GM18861 (cell line): Measurements from ENCODE around the gene PAPPA2.
A peak's percentile ranks its signal among the peaks of the same experiment; 100 is the strongest.

Source experiments
- ATAC-seq: cut with Tn5 transposase; IDR thresholded peaks from one replicate; pipeline ENCODE4 v1.9.1; 2021; ENCODE audit not compliant: unreplicated experiment

PAPPA2 gene

GRCh38 chr1:176691251-176692228 is 228.6 kb downstream of the PAPPA2 start:
- peak; percentile 98 for ATAC-seq

DNA sequence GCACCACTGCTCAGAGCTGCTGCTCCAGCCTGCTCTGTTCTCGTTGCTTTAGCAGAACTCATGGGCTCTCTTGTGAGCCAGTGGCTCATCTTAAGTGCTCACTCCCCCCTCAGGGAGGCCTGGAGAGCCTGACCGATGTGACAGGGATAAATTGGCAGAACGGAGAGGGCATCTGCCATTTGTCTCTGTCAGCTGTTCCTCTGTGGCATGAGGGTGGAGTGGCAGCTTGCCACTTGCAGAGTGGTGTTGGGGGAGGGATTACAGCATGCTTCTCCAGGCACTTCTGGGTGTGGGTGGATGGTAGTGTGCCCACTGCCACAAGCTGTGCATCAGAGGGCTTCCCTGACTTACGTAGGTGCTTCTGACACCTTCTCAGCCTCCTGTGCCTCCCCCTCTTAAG is 229.5 kb downstream of the PAPPA2 start:
- no peak for ATAC-seq

DNA sequence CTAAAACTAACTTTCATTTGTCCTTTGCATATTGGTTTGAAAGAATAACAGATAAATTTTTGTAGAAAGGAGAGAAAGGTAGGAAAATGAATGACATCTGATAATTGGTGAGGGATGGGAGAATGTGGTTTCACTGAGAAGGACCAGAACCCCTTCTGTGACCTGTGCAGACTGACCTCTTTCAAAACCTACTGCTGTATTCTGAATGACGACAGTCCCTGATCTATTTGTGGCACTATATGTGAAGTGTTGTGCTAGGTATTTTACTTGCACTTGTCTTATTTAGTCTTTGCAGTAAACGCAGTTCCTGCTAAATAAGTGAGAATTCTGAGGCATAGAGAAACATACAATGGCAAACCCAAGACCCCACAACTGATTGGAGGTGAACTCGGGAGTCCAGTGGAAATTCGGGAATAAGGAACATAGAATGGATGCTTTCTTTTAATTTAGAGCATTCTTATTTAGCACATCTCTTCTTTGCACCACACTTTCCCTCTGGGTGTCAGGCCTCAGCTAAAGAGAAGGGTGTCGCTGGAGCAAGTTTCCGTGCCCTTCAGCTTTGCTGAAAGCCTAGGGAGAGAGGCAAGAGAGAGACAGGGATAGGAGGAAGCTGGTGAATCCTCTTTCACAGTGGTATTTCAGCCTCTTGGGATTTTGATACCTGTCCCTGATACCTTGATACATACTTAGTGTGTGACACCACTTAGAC is 230.2 kb downstream of the PAPPA2 start:
- ATAC-seq: no peak

DNA sequence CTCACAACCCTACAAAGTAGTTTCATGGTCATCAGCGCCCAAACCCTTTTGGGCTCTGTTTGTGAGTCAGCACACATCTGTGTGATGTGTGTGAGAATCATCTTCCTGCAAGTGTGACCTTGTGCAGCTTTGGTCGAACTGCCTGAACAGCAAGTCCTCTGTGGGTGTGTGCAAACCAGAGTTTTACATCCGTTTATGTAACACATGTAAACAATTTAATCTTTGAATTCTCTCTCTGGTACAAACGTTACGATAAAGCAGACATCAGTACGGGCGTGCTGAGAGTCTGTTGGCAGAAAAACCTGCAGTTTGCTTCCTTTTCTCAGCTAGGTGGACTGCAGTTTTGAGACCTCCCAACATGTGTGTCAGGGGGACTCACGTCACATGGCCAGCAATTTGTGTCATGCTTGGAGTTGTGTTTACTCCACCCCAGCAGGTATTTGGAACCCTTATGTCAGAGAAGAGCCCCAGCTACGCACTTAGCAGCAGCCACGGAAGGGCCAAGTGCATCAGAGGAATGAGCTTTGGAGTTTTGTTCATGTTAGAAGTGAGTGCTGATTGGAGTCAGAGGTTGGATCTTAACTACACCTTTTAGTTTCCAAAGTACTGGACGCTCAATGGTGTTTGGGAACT is 230.8 kb downstream of the PAPPA2 start:
- ATAC-seq: no peak

DNA sequence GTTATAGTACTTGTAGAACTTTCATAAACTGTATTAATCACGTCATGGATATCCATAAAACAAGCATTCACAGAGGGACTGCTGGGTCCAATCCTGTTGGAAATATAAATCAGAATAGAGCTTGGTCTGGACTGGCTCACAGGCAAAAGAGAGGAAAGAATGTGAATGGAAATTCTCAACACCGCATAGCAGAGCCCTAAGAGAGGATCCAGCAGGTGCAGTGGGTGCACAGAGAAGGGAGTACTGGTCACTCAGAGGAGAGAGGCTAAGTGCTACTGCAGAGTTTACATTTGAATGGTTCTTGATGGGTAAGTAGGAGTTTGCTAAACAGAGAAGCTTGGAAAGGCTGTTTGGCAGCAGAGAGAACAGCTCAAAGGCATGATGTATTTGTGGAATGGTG is 231.7 kb downstream of the PAPPA2 start:
- no peak for ATAC-seq

DNA sequence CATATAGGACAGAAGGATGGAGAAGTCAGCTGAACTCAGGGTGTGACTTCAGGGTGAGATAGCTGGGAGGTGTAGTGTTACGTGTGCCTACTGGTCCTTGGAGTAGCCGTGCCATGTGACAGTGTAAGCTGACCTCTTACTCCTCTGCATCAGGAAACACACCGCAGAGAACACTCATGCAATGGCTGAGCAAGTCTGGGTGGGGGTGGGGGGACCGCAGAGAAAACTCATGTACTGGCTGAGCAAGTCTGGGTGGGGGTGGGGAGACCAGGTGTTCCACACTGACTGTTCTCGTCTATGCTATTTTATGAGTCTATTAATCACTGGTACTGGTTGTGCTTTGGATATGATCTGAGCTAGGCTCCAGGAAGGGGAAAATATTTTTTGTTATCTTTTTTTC is 233.1 kb downstream of the PAPPA2 start:
- no peak for ATAC-seq

- no peak for ATAC-seq
Measured at GRCh38 chr1:176696689-176697088, 233.7 kb downstream of the PAPPA2 start.

GRCh38 chr1:176699821-176700220 is 236.8 kb downstream of the PAPPA2 start:
- no peak for ATAC-seq

DNA sequence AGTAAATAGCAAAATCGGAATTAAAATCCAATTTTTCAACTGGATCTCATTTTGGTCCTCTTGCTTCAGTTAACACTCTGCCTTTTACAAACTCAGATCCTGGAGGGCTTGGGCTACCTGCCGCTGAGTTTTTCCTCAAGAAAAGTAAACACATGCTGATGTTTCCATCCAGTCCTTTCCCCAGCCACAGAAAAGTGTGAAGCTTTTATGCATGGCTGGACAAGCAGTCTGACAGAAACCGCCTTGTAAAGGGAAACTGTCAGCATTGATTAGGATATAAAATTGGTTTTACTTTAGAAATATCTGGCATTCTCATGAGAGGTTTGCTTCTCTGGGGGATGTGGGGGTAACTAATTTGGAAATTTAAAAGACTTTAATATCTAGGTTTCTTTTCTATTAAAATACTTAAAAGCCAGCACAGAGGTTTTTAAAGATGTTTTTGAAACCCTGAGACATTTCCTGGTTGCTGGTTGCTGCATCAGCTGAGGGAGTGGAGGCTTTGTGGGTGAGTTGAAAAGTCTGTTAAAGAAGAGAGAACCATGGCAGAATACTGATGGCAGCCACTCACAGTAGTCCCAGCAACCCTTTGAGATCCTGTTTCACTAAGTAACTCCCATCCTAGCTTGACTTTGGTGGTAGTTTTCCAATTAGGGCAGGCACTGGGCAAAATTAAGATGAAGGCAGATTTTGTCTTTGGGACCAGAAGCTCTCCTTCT is 238.3 kb downstream of the PAPPA2 start:
- no peak for ATAC-seq

DNA sequence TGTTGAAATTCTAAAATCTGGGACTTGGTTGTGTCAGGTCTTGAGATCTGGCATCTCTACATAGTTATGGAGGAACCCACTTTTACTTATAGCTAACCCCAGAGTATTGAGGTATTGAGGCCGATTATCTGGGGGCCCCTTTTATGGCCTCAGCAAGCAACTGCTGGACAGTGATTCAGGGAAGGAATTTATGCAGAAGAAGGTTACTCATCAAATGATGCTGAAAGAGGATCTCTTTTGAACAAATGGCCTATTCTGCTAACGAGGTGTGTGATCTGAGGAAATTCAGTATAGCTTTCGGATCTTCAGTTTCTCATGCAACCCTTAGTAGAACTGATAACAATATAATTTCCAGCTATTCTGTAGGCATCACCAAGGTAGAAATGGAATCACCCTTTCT is 239.9 kb downstream of the PAPPA2 start:
- ATAC-seq: no peak

- no peak for ATAC-seq
Measured at GRCh38 chr1:176705585-176705984, 242.6 kb downstream of the PAPPA2 start.

DNA sequence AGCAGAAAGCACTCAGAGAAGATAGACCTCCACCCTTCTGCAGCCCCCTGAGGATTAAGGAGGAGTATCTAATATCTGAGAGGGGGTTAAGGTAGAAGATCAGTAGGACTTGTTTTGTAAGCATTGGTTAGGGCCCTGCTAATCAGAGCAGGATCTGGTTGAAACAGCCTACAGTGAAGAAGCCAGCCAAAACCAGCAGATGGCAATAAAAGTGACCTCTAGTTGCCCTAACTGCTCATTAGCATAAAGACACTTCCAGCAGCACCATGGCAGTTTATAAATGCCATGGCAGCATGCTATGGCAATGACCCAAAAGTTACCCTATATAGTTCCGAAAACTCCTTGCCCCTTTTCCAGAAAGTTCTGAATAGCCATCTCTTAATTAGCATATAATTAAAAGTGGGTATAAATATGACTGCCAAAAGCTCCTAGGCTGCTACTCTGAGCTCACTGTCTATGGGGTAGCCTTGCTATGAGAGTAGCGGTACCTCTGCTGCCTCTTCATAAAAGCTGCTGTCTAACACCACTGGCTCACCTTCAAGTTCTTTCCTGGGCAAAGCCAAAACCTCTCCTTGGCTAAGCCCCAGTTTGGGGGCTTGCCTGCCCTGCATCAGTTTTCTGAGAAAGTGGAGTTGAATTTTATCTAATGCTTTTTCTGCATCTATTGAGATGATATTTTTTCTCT is 254.2 kb downstream of the PAPPA2 start:
- ATAC-seq: no peak

GRCh38 chr1:176719447-176719846 is 256.5 kb downstream of the PAPPA2 start:
- no peak for ATAC-seq

DNA sequence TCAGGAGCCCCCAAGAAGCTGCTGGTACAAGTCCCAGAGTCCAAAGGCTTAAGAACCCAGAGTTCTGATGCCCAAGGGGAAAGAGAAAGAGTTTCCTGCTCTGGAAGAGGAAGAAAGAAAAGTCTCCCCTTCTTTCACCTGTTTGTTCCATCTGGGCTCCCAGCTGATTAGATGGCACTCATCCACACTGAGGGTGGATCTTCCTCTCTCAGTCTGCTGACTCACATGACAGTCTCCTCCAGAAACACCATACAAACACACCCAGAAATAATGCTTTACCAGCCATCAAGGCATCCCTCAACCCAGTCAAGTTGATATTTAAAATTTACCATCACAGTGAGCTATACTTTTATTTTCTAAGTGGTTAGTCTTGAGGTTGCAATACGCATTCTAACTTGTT is 257.9 kb downstream of the PAPPA2 start:
- no peak for ATAC-seq

DNA sequence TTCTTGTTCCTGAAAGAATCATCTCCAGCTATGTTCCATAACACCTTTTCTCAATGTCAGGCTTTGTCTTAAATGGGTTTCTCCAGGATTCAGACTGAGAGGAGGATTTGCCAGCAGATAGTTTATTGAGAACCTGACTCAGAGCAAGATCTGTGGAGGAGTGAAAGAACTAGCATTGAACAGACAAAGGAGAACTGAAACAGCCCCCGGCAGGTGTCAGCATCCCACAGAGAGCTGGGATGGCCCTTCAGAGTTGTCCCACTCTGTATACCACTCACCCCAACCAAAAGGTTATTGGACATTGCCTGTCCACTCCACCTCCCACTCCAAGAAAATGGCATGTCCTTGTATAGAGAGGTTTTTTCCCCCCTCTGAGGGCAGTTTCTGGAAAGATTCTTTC is 270.7 kb downstream of the PAPPA2 start:
- ATAC-seq: no peak

DNA sequence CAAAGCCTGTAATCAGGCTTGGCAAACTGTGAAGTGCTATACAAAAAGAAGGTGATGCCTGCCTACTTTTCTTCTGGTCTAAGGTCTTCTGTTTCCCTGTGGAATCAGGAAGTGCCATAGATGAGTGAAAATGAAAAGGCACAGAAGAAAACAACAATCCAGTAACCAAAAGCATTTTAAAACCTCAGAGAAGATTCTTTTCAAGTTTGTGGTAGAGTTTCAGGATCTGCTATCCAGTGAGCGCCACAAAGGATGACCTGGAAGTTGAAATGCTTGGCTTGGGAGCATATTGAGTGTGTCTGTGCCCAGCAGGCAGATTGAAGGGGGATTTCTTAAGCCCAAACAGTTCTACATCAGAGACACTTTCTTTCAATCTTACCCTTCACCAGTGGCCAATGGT is 272.2 kb downstream of the PAPPA2 start:
- no peak for ATAC-seq

GRCh38 chr1:176736015-176736414 is 273.0 kb downstream of the PAPPA2 start:
- no peak for ATAC-seq

GRCh38 chr1:176741181-176741580 is 278.2 kb downstream of the PAPPA2 start:
- ATAC-seq: no peak

GRCh38 chr1:176742322-176742721 is 279.3 kb downstream of the PAPPA2 start:
- no peak for ATAC-seq

DNA sequence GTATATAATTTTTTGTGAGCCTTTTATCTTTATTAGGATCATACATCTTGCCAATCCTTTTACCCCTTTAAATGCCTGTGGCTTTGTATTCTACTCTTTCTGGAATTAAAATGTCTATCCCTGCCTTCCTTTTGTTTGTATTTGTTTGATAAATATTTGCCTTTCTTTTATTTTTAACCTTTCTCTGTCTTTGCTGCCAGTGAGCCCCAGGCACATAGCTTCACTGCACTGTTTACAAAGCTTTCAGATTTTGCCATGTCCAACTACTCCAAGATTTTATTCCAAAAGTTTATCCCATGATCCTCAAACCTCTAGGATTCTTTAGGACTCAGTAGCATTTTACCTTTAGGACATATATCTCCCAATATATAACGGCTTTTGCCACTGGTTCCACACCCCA is 281.2 kb downstream of the PAPPA2 start:
- ATAC-seq: no peak

GRCh38 chr1:176745945-176746344 is 283.0 kb downstream of the PAPPA2 start:
- ATAC-seq: no peak
